A549 (cell line): ENCODE results near the gene CPA1. TPM values are rescaled to one million over a fixed set of nuclear protein-coding genes. Genes with fewer than 3 reads are reported as not detected.

ENCODE experiments used
- ATAC-seq, 2 experiments: fragments of 200-7000 bp in 1 of 2; fragments of >200 bp in 1 of 2; cut with Nextera tagmentation in 1 of 2; cut with Tn5 transposase in 1 of 2; 3 replicates each; pipeline versions ENCODE4 v1.8.0 to v1.9.1; 2018 to 2020; ENCODE audit warnings: mild to moderate bottlenecking in 1 of 2, moderate library complexity in 1 of 2
- CTCF ChIA-PET: fragments of 300-600 bp; sonication (Branson Sonifier 250); formaldehyde crosslinking; extraction: SDS; loops from one replicate; lab custom pipeline; 2021; ENCODE audit warnings: antibody characterized with exemption, inconsistent platforms; lab: Yijun Ruan, JAX
- POLR2A ChIA-PET: fragments of 350-600 bp; formaldehyde crosslinking; extraction: SDS; loops from one replicate; lab custom pipeline; 2021; ENCODE audit warnings: antibody characterized with exemption, inconsistent platforms; lab: Yijun Ruan, JAX
- DNase-seq, 2 experiments: peaks; one replicate each; pipeline versions ENCODE4 v3.0.0 to v3.0.0-alpha.2; 2011 to 2016; ENCODE audit warnings: low read depth in 1 of 2, low spot score in 1 of 2
- FAIRE-seq: peaks from 2 replicates; lab custom pipeline; 2011; peaks lifted over from hg19 to GRCh38; lab: Jason Lieb, UNC
- H3K27ac ChIP-seq, 2 experiments: fragments of >200 bp; sonication (Bioruptor Twin); formaldehyde crosslinking; 3 replicates each; pipeline ENCODE4 v1.5.1; 2016 to 2017
- H3K4me1 ChIP-seq: fragments of >200 bp; sonication (Bioruptor Twin); formaldehyde crosslinking; 3 replicates; pipeline ENCODE4 v1.6.1; 2016
- H3K4me2 ChIP-seq: fragments of >200 bp; sonication (Bioruptor Twin); formaldehyde crosslinking; 3 replicates; pipeline ENCODE4 v1.6.1; 2016
- H3K4me3 ChIP-seq: fragments of >200 bp; sonication (Bioruptor Twin); formaldehyde crosslinking; 3 replicates; pipeline ENCODE4 v1.5.1; 2016
- H3K9me3 ChIP-seq: fragments of >200 bp; sonication (Bioruptor Twin); formaldehyde crosslinking; 3 replicates; pipeline ENCODE4 v1.6.1; 2016
- BHLHE40 ChIP-seq: IDR thresholded peaks from 2 replicates; pipeline ENCODE4 v1.6.1; 2012; ENCODE audit warnings: low read depth, low read length, inconsistent platforms
- CEBPB ChIP-seq, 2 experiments: fragments of >200 bp in 1 of 2; sonication (Bioruptor Twin) in 1 of 2; formaldehyde crosslinking in 1 of 2; IDR thresholded peaks; 2 replicates each; pipeline ENCODE4 v1.6.1; 2012 to 2016
- EHF ChIP-seq: fragments of 250-450 bp; sonication (Bioruptor Pico); IDR thresholded peaks from 2 replicates; pipeline ENCODE4 v1.5.0; 2020; ENCODE audit warnings: mild to moderate bottlenecking
- EP300 ChIP-seq, 2 experiments: fragments of >200 bp; sonication (Bioruptor Twin); formaldehyde crosslinking; IDR thresholded peaks; 2 replicates in 1 of 2; 3 replicates in 1 of 2; pipeline ENCODE4 v1.6.1; 2016 to 2017
- GATA3 ChIP-seq: IDR thresholded peaks from 2 replicates; pipeline ENCODE4 v1.6.1; 2012; ENCODE audit warnings: borderline replicate concordance
- HOXA7 ChIP-seq: fragments of 250-450 bp; sonication (Bioruptor Pico); IDR thresholded peaks from 2 replicates; pipeline ENCODE4 v1.5.0; 2020; ENCODE audit warnings: mild to moderate bottlenecking, moderate library complexity
- HOXB5 ChIP-seq: fragments of 250-450 bp; sonication (Bioruptor Pico); IDR thresholded peaks from 2 replicates; pipeline ENCODE4 v1.5.0; 2020; ENCODE audit warnings: mild to moderate bottlenecking, moderate library complexity
- KDM1A ChIP-seq: fragments of 200-600 bp; sonication (generic); IDR thresholded peaks from 2 replicates; pipeline ENCODE4 v1.6.1; 2016; ENCODE audit warnings: low read depth, mild to moderate bottlenecking
- KDM5A ChIP-seq: fragments of 200-600 bp; sonication (generic); IDR thresholded peaks from 2 replicates; pipeline ENCODE4 v1.6.1; 2016; ENCODE audit warnings: antibody characterized with exemption, mild to moderate bottlenecking
- MAFK ChIP-seq: fragments of 450-650 bp; IDR thresholded peaks from 2 replicates; pipeline ENCODE4 v1.6.1; 2014; ENCODE audit not compliant: partially characterized antibody
- NPAS2 ChIP-seq: fragments of 250-450 bp; sonication (Bioruptor Pico); IDR thresholded peaks from 2 replicates; pipeline ENCODE4 v1.8.0; 2022; ENCODE audit warnings: mild to moderate bottlenecking, moderate library complexity, borderline replicate concordance
- NR3C1 ChIP-seq: fragments of >200 bp; sonication (Bioruptor Twin); formaldehyde crosslinking; IDR thresholded peaks from 3 replicates; pipeline ENCODE4 v1.6.1; 2017
- PHF8 ChIP-seq: fragments of 200-600 bp; sonication (generic); IDR thresholded peaks from 2 replicates; pipeline ENCODE4 v1.6.1; 2016; ENCODE audit warnings: low read depth, mild to moderate bottlenecking, antibody characterized with exemption, moderate library complexity, borderline replicate concordance
- RARB ChIP-seq: fragments of 250-450 bp; sonication (Bioruptor Pico); IDR thresholded peaks from 2 replicates; pipeline ENCODE4 v1.8.0; 2021; ENCODE audit warnings: mild to moderate bottlenecking, moderate library complexity
- SREBF2 ChIP-seq: fragments of 450-650 bp; IDR thresholded peaks from 2 replicates; pipeline ENCODE4 v1.6.1; 2014; ENCODE audit warnings: mild to moderate bottlenecking, moderate library complexity
- TP53 ChIP-seq: fragments of 250-450 bp; sonication (Bioruptor Pico); IDR thresholded peaks from 2 replicates; pipeline ENCODE4 v1.5.0; 2021; ENCODE audit warnings: mild to moderate bottlenecking, moderate library complexity
- ZC3H11A ChIP-seq: fragments of 450-650 bp; IDR thresholded peaks from 2 replicates; pipeline ENCODE4 v1.6.1; 2014; ENCODE audit warnings: antibody characterized with exemption, mild to moderate bottlenecking
- ZFP36 ChIP-seq: fragments of 450-650 bp; IDR thresholded peaks from 2 replicates; pipeline ENCODE4 v1.6.1; 2014; ENCODE audit warnings: borderline replicate concordance; ENCODE audit not compliant: partially characterized antibody
- ZNF302 ChIP-seq: fragments of 250-450 bp; sonication (Bioruptor Pico); IDR thresholded peaks from 2 replicates; pipeline ENCODE4 v1.9.0; 2021; ENCODE audit warnings: inconsistent platforms, mild to moderate bottlenecking, moderate library complexity
- ZSCAN20 ChIP-seq: fragments of 250-450 bp; sonication (Bioruptor Pico); IDR thresholded peaks from 2 replicates; pipeline ENCODE4 v1.8.0; 2022; ENCODE audit warnings: mild to moderate bottlenecking, moderate library complexity
- WGBS: methylation state at CpG from one replicate; pipeline ENCODE4 v1.1.6; 2017; ENCODE audit errors: missing lambda C conversion rate; 5-methylcytosine and 5-hydroxymethylcytosine counted together
- polyA plus RNA-seq, 4 experiments: library from polyadenylated mRNA; depleted of rRNA in 3 of 4; stranded (reverse); fragments of >200 nt; fragmentation: RNase III in 1 of 4; extraction: RNeasy Plus Mini Kit Qiagen cat#74134 plus additional on column Dnase treatment in 1 of 4; gene quantifications; 2 replicates in 3 of 4; 3 replicates in 1 of 4; pipeline ENCODE4 v1.2.3, GENCODE V29; 2011 to 2017
- TF ChIP-seq, protein P1 (sequence below): fragments of 250-450 bp; sonication (Bioruptor Pico); IDR thresholded peaks from 2 replicates; pipeline ENCODE4 v1.5.0; 2021; ENCODE audit warnings: mild to moderate bottlenecking, moderate library complexity, borderline replicate concordance
- TF ChIP-seq, protein P2 (sequence below): IDR thresholded peaks from 2 replicates; pipeline ENCODE4 v1.6.1; 2012
- TF ChIP-seq, protein P3 (sequence below): fragments of 250-450 bp; sonication (Bioruptor Pico); IDR thresholded peaks from 2 replicates; pipeline ENCODE4 v1.5.0; 2020; ENCODE audit warnings: low read depth, mild to moderate bottlenecking, moderate library complexity
- TF ChIP-seq, protein P4 (sequence below): fragments of >200 bp; sonication (Bioruptor Twin); formaldehyde crosslinking; IDR thresholded peaks from 3 replicates; pipeline ENCODE4 v1.5.1; 2016
- TF ChIP-seq, protein P5 (sequence below): fragments of 450-650 bp; IDR thresholded peaks from 2 replicates; pipeline ENCODE4 v1.6.1; 2014; ENCODE audit warnings: antibody characterized with exemption

Gene CPA1
- polyA plus RNA-seq, 2 of the 4 experiments (the other 2 are of a cell fraction): not detected

DNA sequence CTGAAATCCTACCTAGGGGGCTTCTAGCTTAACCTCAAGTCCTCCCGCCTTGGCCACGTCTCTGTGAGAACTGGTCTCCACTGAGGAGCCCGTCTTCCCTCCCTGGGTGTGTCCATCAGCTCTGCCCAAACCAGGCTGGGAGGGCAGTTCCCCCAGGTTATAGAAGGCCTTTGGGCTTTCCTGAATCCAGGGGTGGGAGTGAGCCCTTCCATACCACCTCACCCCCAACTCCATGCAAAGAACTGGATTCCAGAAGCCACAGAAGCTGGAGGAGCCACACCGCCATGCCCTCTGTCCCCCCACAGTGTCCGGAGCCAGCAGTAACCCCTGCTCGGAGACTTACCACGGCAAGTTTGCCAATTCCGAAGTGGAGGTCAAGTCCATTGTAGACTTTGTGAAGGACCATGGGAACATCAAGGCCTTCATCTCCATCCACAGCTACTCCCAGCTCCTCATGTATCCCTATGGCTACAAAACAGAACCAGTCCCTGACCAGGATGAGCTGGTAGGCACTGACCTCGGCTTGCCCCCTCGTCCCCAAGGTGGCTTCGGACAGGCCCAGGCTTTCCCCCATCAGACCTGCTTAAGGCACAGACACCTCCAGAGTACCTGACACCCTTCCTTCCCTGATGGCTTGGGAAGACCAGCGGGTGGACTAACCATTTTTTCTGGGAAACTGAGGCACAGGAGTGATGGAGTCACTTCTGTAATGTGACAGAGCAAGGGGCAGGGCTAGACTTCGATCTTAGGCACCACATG lies 4.7 kb downstream of the CPA1 start:
- DNase-seq (no peak), FAIRE-seq (no peak), ATAC-seq (no peak)
- ChIA-PET POLR2A (no interaction called here), CTCF (interaction anchor here (0.7 kb wide), 1 partner anchor 17 kb away, joined by 3 read pairs; no protein-coding TSS in a partner anchor)
- no peak overlapping the region for H3K4me2 ChIP-seq
- H3K27ac ChIP-seq: no peak overlapping the region
- whole genome bisulfite sequencing: 77% methylated on average over 13 of the region's 13 CpGs
- no peak overlapping the region for H3K4me3 ChIP-seq
- no peaks in the 10 kb centered on the region for H3K9me3 ChIP-seq
- no peak for TF ChIP-seq EP300 (IDR thresholded peaks at IDR 0.05)
- H3K4me1 ChIP-seq: no peaks in the 10 kb centered on the region

DNA sequence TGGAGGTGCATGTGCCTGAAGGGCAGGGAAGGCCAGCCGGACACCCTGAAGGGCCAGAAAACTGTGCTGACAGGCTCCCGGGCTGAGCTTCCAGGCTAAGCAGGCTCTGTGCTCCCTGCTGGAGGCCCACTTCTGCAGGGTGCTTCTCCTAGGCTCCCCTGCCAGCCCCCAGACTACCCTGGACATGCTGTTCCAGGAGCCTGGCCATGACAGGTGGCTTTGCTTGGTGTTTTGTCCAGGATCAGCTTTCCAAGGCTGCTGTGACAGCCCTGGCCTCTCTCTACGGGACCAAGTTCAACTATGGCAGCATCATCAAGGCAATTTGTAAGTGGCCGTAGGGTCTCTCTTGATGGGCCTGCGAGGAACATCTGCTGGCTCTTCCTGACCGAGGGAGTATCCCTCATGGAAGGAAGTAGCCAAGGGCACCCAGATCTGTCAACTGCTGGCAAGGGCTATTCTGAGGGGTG lies 5.3 kb downstream of the CPA1 start:
- POLR2A ChIA-PET: no interaction called here
- DNase-seq (no peak), ATAC-seq (no peak), FAIRE-seq (no peak)
- H3K4me2 ChIP-seq: no peak overlapping the region
- no peak overlapping the region for H3K4me3 ChIP-seq
- 76% methylated on average over 6 of the region's 6 CpGs for WGBS
- no peaks in the 10 kb centered on the region for H3K4me1 ChIP-seq
- no peak overlapping the region for H3K27ac ChIP-seq
- H3K9me3 ChIP-seq: no peaks in the 10 kb centered on the region
- CTCF ChIA-PET: interaction anchor here (0.7 kb wide), 1 partner anchor 18 kb away, joined by 3 read pairs; no protein-coding TSS in a partner anchor
- TF ChIP-seq NR3C1 (no peak), CEBPB (IDR thresholded peaks at IDR 0.05) (no peak), KDM1A (no peak), RARB (no peak), NPAS2 (CRISPR knock-in tag) (no peak), EHF (CRISPR knock-in tag) (no peak), ZC3H11A (no peak)
- TF ChIP-seq, protein P1, sequence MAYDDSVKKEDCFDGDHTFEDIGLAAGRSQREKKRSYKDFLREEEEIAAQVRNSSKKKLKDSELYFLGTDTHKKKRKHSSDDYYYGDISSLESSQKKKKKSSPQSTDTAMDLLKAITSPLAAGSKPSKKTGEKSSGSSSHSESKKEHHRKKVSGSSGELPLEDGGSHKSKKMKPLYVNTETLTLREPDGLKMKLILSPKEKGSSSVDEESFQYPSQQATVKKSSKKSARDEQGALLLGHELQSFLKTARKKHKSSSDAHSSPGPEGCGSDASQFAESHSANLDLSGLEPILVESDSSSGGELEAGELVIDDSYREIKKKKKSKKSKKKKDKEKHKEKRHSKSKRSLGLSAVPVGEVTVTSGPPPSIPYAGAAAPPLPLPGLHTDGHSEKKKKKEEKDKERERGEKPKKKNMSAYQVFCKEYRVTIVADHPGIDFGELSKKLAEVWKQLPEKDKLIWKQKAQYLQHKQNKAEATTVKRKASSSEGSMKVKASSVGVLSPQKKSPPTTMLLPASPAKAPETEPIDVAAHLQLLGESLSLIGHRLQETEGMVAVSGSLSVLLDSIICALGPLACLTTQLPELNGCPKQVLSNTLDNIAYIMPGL (CRISPR knock-in tag): no peak
- TF ChIP-seq, protein P2, sequence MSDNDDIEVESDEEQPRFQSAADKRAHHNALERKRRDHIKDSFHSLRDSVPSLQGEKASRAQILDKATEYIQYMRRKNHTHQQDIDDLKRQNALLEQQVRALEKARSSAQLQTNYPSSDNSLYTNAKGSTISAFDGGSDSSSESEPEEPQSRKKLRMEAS: no peak
- TF ChIP-seq, protein P3, sequence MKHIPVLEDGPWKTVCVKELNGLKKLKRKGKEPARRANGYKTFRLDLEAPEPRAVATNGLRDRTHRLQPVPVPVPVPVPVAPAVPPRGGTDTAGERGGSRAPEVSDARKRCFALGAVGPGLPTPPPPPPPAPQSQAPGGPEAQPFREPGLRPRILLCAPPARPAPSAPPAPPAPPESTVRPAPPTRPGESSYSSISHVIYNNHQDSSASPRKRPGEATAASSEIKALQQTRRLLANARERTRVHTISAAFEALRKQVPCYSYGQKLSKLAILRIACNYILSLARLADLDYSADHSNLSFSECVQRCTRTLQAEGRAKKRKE (CRISPR knock-in tag): no peak

DNA sequence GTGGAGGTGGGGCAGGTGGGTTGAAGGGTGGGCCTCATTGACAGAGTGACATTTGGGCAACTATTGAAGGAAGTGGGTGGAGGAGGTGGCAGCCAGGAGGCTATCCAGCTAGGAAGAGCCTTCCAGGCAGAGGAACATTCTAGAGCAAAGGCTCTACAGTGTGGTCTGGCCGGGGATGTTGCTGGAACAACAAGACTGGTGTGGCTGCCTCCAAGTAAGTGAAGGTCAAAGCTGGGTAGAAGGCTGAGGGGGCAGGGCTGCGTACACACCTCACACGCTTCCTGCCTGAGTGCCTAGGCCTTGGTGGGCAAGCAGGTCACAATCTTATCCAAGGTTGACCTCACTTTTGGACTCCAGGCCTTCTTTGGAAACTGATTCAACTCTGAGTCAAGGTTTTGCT lies 6.6 kb downstream of the CPA1 start:
- ATAC-seq: no peak
- 95% methylated on average over 3 of the region's 3 CpGs for WGBS
- CTCF ChIA-PET: no interaction called here
- DNase-seq: no peak
- H3K4me3 ChIP-seq: no peak overlapping the region
- TF ChIP-seq, protein P4, sequence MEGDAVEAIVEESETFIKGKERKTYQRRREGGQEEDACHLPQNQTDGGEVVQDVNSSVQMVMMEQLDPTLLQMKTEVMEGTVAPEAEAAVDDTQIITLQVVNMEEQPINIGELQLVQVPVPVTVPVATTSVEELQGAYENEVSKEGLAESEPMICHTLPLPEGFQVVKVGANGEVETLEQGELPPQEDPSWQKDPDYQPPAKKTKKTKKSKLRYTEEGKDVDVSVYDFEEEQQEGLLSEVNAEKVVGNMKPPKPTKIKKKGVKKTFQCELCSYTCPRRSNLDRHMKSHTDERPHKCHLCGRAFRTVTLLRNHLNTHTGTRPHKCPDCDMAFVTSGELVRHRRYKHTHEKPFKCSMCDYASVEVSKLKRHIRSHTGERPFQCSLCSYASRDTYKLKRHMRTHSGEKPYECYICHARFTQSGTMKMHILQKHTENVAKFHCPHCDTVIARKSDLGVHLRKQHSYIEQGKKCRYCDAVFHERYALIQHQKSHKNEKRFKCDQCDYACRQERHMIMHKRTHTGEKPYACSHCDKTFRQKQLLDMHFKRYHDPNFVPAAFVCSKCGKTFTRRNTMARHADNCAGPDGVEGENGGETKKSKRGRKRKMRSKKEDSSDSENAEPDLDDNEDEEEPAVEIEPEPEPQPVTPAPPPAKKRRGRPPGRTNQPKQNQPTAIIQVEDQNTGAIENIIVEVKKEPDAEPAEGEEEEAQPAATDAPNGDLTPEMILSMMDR: no peak
- TF ChIP-seq TP53 (CRISPR knock-in tag) (no peak), HOXA7 (CRISPR knock-in tag) (no peak), PHF8 (no peak), EP300 (IDR thresholded peaks at IDR 0.05) (no peak), ZFP36 (no peak), HOXB5 (CRISPR knock-in tag) (no peak), ZSCAN20 (CRISPR knock-in tag) (no peak), MAFK (no peak), GATA3 (no peak), SREBF2 (no peak), BHLHE40 (no peak), NPAS2 (CRISPR knock-in tag) (no peak), KDM5A (no peak), ZNF302 (CRISPR knock-in tag) (no peak)
- TF ChIP-seq, protein P5, sequence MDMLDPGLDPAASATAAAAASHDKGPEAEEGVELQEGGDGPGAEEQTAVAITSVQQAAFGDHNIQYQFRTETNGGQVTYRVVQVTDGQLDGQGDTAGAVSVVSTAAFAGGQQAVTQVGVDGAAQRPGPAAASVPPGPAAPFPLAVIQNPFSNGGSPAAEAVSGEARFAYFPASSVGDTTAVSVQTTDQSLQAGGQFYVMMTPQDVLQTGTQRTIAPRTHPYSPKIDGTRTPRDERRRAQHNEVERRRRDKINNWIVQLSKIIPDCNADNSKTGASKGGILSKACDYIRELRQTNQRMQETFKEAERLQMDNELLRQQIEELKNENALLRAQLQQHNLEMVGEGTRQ: no peak
- TF ChIP-seq, protein P2: no peak
- H3K4me1 ChIP-seq: no peaks in the 10 kb centered on the region
- no peaks in the 10 kb centered on the region for H3K9me3 ChIP-seq
- no peak overlapping the region for H3K4me2 ChIP-seq
- no peak for FAIRE-seq
- POLR2A ChIA-PET: no interaction called here
- no peak overlapping the region for H3K27ac ChIP-seq
